ENCODE measurements around the gene MEIOB.

- TF ChIP-seq POLR2AphosphoS5 (IDR thresholded peaks at IDR 0.05; ENCODE audit: low read depth, low read length) (no peak), TAF1 (IDR thresholded peaks at IDR 0.05; ENCODE audit: borderline replicate concordance, insufficient read depth, low read length) (no peak)
Measured at GRCh38 chr16:1791256-1791942, 80.6 kb downstream of the MEIOB start.
